ENCODE measurements around the gene RNASE9.

The RNASE9 gene

DNA sequence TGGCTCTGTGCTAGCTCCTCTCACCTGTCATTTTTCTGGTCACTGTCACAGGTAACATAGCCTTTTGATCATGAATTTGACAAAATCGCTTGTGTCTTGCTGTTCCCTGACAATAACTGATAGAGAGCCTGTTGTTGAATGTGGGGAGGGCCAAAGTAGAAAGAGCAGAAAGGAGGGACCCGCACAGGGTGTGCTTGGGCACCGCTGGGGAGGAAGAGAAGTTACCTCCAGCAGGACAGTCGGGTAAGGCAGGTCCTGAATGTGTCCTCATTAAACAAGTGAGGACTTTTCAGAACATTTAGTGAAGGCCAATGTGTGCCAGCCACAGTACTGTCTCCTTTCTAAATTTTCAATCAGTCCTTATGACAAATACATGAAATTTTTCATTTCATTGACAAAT, 30.4 kb upstream of the RNASE9 start, which contains the start of gene RNASE12:
Gene RNASE12, minus strand, starts transcription at position 142 of the 400 bp plus-strand sequence. CDS start 653 bp downstream, outside the sequence.
- H3K4me1 ChIP-seq (ENCODE audit: insufficient read depth, poor library complexity, severe bottlenecking) = no peaks in the 10 kb centered on the region
- ATAC-seq (ENCODE audit: low read depth) (no peak), DNase-seq (ENCODE audit: low spot score) (no peak)
- H3K4me3 ChIP-seq (ENCODE audit: severe bottlenecking) = no peak within 1 kb of the TSS
- H3K36me3 ChIP-seq (ENCODE audit: low read depth) = no peaks in the 10 kb centered on the region
- peaks cover 5% of the 10 kb centered on the region for H3K27me3 ChIP-seq (ENCODE audit: insufficient read depth, poor library complexity, severe bottlenecking)
- no peaks in the 10 kb centered on the region for H3K9me3 ChIP-seq (ENCODE audit: severe bottlenecking)
- TF ChIP-seq, protein P1, sequence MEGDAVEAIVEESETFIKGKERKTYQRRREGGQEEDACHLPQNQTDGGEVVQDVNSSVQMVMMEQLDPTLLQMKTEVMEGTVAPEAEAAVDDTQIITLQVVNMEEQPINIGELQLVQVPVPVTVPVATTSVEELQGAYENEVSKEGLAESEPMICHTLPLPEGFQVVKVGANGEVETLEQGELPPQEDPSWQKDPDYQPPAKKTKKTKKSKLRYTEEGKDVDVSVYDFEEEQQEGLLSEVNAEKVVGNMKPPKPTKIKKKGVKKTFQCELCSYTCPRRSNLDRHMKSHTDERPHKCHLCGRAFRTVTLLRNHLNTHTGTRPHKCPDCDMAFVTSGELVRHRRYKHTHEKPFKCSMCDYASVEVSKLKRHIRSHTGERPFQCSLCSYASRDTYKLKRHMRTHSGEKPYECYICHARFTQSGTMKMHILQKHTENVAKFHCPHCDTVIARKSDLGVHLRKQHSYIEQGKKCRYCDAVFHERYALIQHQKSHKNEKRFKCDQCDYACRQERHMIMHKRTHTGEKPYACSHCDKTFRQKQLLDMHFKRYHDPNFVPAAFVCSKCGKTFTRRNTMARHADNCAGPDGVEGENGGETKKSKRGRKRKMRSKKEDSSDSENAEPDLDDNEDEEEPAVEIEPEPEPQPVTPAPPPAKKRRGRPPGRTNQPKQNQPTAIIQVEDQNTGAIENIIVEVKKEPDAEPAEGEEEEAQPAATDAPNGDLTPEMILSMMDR (IDR thresholded peaks at IDR 0.05; ENCODE audit: poor library complexity, severe bottlenecking) = no peak
- no peak within 1 kb of the TSS for H3K27ac ChIP-seq (ENCODE audit: poor library complexity, severe bottlenecking)

DNA sequence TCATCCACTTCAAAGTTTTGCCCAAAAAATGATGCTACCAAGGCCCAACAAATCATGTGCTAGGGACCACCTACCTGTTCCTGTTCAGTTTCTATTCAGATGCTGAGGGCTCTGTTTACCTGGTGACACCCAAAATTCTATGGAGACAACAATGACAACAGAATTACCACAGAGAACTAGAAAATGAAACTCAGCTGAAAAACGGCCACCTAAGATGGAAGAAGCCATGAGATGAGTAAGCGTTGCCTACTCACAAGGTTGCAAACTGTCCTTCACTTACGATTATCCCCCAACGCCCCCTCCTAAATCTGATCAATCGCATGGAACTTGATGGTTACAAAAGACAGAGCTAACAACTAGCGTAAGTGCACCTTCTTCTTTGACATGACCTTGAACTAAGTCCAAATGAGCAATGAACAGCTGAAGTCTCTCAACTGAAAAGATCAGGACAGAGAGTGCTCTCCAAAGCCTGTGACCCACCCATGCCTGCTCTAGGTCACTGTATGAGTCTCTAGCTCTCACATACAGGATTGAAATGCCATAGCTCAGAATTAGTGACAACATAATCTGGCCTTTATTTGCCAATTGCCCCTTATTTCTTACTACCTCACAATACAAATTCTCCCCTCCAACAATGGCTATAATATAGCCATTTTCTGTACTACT, 26.8 kb upstream of the RNASE9 start, which contains the start of gene RNASE11:
Gene RNASE11, minus strand, starts transcription at position 513 of the 666 bp plus-strand sequence.
- Histone ChIP-seq H3K27me3 (ENCODE audit: insufficient read depth, poor library complexity, severe bottlenecking) (peaks cover 10% of the 10 kb centered on the region), H3K36me3 (ENCODE audit: low read depth) (no peaks in the 10 kb centered on the region), H3K9me3 (ENCODE audit: severe bottlenecking) (no peaks in the 10 kb centered on the region), H3K4me1 (ENCODE audit: insufficient read depth, poor library complexity, severe bottlenecking) (no peaks in the 10 kb centered on the region), H3K27ac (ENCODE audit: poor library complexity, severe bottlenecking) (no peak within 1 kb of the TSS), H3K4me3 (ENCODE audit: severe bottlenecking) (no peak within 1 kb of the TSS)
- TF ChIP-seq, protein P1 (IDR thresholded peaks at IDR 0.05; ENCODE audit: poor library complexity, severe bottlenecking) = no peak
- DNase-seq (ENCODE audit: low spot score) (no peak), ATAC-seq (ENCODE audit: low read depth) (no peak)

DNA sequence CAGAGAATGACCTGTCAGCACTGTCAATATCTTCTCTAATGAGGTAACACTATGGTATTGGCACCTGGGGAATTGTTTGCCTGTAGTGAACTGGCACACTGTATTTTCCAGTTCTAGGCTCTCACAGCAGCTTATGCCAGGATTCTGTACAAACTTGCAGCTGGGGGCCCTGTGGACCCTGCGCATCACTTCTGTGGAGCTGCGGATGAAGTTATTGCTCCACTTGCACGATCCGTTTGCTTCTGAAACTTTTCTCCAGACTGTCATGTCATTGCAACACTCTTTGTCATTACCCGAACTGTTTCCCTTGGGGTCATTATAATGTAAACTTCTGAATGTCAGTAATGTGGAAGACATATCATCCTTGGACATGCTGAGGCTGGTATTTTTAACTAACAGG, 23.1 kb upstream of the RNASE9 start:
- H3K27me3 ChIP-seq (ENCODE audit: insufficient read depth, poor library complexity, severe bottlenecking) = peaks cover 10% of the 10 kb centered on the region
- H3K9me3 ChIP-seq (ENCODE audit: severe bottlenecking) = no peaks in the 10 kb centered on the region
- no peaks in the 10 kb centered on the region for H3K4me1 ChIP-seq (ENCODE audit: insufficient read depth, poor library complexity, severe bottlenecking)
- H3K27ac ChIP-seq (ENCODE audit: poor library complexity, severe bottlenecking) = no peak overlapping the region
- no peaks in the 10 kb centered on the region for H3K36me3 ChIP-seq (ENCODE audit: low read depth)
- TF ChIP-seq, protein P1 (IDR thresholded peaks at IDR 0.05; ENCODE audit: poor library complexity, severe bottlenecking) = no peak
- no peak overlapping the region for H3K4me3 ChIP-seq (ENCODE audit: severe bottlenecking)
- DNase-seq (ENCODE audit: low spot score) (no peak), ATAC-seq (ENCODE audit: low read depth) (no peak)

DNA sequence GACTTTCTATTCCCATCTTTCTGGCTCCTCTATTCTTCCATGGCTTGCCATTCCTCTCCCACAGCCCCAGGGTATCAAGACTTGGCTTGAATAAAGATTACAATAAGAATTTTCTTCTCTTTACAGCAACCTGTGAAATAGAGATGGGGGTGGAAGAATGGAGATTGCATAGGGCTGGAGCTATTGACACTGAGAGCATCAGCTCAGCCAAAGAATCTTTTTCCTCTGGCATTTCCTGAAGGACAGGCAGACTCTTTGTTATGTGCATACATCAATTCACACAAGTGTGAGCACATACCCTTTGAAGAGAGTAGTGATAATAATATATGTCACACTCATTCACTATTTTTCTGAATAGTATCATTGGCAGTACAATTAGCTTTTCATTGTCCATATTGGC, 22.3 kb upstream of the RNASE9 start:
- TF ChIP-seq, protein P1 (IDR thresholded peaks at IDR 0.05; ENCODE audit: poor library complexity, severe bottlenecking) = no peak
- Histone ChIP-seq H3K9me3 (ENCODE audit: severe bottlenecking) (no peaks in the 10 kb centered on the region), H3K36me3 (ENCODE audit: low read depth) (no peaks in the 10 kb centered on the region), H3K4me3 (ENCODE audit: severe bottlenecking) (no peak overlapping the region), H3K27ac (ENCODE audit: poor library complexity, severe bottlenecking) (no peak overlapping the region), H3K4me1 (ENCODE audit: insufficient read depth, poor library complexity, severe bottlenecking) (no peaks in the 10 kb centered on the region), H3K27me3 (ENCODE audit: insufficient read depth, poor library complexity, severe bottlenecking) (peaks cover 10% of the 10 kb centered on the region)
- DNase-seq (ENCODE audit: low spot score) = no peak
- ATAC-seq (ENCODE audit: low read depth) = no peak

DNA sequence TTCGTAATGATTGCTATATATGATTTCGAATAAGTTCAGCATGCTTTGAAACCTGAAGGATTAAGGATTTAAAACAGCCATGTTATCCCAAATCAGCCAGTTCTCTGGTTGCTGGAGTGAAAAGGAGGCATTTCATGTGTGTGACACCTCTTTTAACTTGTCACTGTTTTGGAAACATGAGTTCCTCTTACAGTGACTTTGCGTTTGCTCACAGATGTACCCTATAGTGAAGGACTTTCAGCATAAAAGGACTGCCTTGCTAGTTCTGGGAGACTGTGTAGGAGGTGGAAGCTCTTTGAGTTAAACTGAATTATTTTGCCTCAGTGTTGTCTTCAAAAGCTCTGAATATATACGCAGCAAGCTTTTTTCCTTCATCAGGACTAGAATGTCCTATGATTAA, 19.4 kb upstream of the RNASE9 start:
- peaks cover under 1% of the 10 kb centered on the region for H3K27me3 ChIP-seq (ENCODE audit: insufficient read depth, poor library complexity, severe bottlenecking)
- H3K4me3 ChIP-seq (ENCODE audit: severe bottlenecking) = no peak overlapping the region
- TF ChIP-seq, protein P1 (IDR thresholded peaks at IDR 0.05; ENCODE audit: poor library complexity, severe bottlenecking) = no peak
- no peak for DNase-seq (ENCODE audit: low spot score)
- H3K27ac ChIP-seq (ENCODE audit: poor library complexity, severe bottlenecking) = no peak overlapping the region
- no peaks in the 10 kb centered on the region for H3K9me3 ChIP-seq (ENCODE audit: severe bottlenecking)
- no peak for ATAC-seq (ENCODE audit: low read depth)
- no peaks in the 10 kb centered on the region for H3K4me1 ChIP-seq (ENCODE audit: insufficient read depth, poor library complexity, severe bottlenecking)
- H3K36me3 ChIP-seq (ENCODE audit: low read depth) = no peaks in the 10 kb centered on the region

Measured in RWPE2 (cell line).